Esophagus squamous epithelium (tissue), 5 donors: ENCODE results near the gene CPNE5. TPM values are rescaled to one million over a fixed set of nuclear protein-coding genes. Genes with fewer than 3 reads are reported as not detected.

Source experiments
- DNase-seq: peaks from one replicate; lab custom pipeline; 2025; lab: John Stamatoyannopoulos, UW
- H3K27ac ChIP-seq, 4 donors: fragments of 200-600 bp; sonication (generic); one replicate each; pipeline ENCODE4 v1.5.1; 2016 to 2019; ENCODE audit warnings: mild to moderate bottlenecking in 1 of 4
- H3K27me3 ChIP-seq, 4 donors: fragments of 200-600 bp; sonication (generic); 1 replicate in 3 of 4; 2 replicates in 1 of 4; pipeline versions ENCODE4 v1.5.1 to v1.6.0; 2017 to 2021; ENCODE audit warnings: antibody characterized with exemption in 1 of 4
- H3K36me3 ChIP-seq, 3 donors: fragments of 200-600 bp; sonication (generic); one replicate each; pipeline ENCODE4 v1.5.1; 2016 to 2019
- H3K4me1 ChIP-seq, 3 donors: fragments of 200-600 bp; sonication (generic); one replicate each; pipeline ENCODE4 v1.5.1; 2017 to 2019
- H3K4me3 ChIP-seq, 4 donors: fragments of 200-600 bp; sonication (generic); 1 replicate in 3 of 4; 2 replicates in 1 of 4; pipeline ENCODE4 v1.5.1; 2016 to 2019; ENCODE audit warnings: mild to moderate bottlenecking in 2 of 4, moderate library complexity in 1 of 4
- H3K9me3 ChIP-seq, 3 donors: fragments of 200-600 bp; sonication (generic); one replicate each; pipeline ENCODE4 v1.5.1; 2016 to 2019
- CTCF ChIP-seq, 6 experiments: fragments of 450-650 bp in 4 of 6; fragments of 200-600 bp in 2 of 6; sonication (generic) in 2 of 6; IDR thresholded peaks; one replicate each; pipeline ENCODE4 v1.5.1; 2016 to 2019; ENCODE audit warnings: antibody characterized with exemption in 6 of 6, mild to moderate bottlenecking in 4 of 6, moderate library complexity in 4 of 6
- POLR2A ChIP-seq, 4 donors: fragments of 450-650 bp; IDR thresholded peaks; one replicate each; pipeline ENCODE4 v1.6.1; 2017; ENCODE audit warnings: antibody characterized with exemption in 4 of 4, mild to moderate bottlenecking in 4 of 4, moderate library complexity in 3 of 4
- WGBS, 2 donors: methylation state at CpG; one replicate each; pipeline ENCODE4 v1.1.5; 2018; 5-methylcytosine and 5-hydroxymethylcytosine counted together
- intact Hi-C: fragments of 100-400 bp; cut with DNase I; formaldehyde crosslinking; loops from one replicate; pipeline ENCODE4 v1.15.0; 2022
- total RNA-seq, 4 donors: library from RNA; depleted of rRNA; stranded (reverse); fragments of >200 nt; gene quantifications; one replicate each; pipeline ENCODE4 v1.1.0, GENCODE V29; 2016
- donor health status: DM: yes; HTN: yes; CAD: no.

Gene CPNE5
- total RNA-seq, 4 donors from 2014 or later = 1.2 to 2.5 (median 1.5) TPM

GRCh38 chr6:36769183-36769675 is 70.0 kb downstream of the CPNE5 start:
- no peak for DNase-seq
- Histone ChIP-seq H3K9me3 (no peaks in the 10 kb centered on the region), H3K27ac (peak overlapping the region in 2 of 4 donors; percentile 50 to 56), H3K4me3 (no peak overlapping the region), H3K27me3 (no peaks in the 10 kb centered on the region), H3K36me3 (no peaks in the 10 kb centered on the region), H3K4me1 (peaks cover 0 to 38% (median 18%) of the 10 kb centered on the region in 3 donors)
- 68 to 69% methylated on average over 2 to 4 of the region's 7 CpGs for WGBS, 2 donors
- TF ChIP-seq POLR2A (IDR thresholded peaks at IDR 0.05) (no peak), CTCF (IDR thresholded peaks at IDR 0.05) (no peak)
- intact Hi-C loops = loop anchor here (5.0 to 10.0 kb wide), 2 partner anchors 78 to 436 kb away; no protein-coding TSS in a partner anchor

- 80 to 83% methylated on average over 10 of the region's 10 CpGs for whole genome bisulfite sequencing, 2 donors
- Histone ChIP-seq H3K4me1 (peaks cover 0 to 38% (median 18%) of the 10 kb centered on the region in 3 donors), H3K27ac (no peak overlapping the region), H3K36me3 (no peaks in the 10 kb centered on the region), H3K4me3 (no peak overlapping the region), H3K27me3 (no peaks in the 10 kb centered on the region), H3K9me3 (no peaks in the 10 kb centered on the region)
- DNase-seq = no peak
- TF ChIP-seq CTCF (IDR thresholded peaks at IDR 0.05) = peak in 1 of 6 experiments; percentile 1
- no peak for TF ChIP-seq POLR2A (IDR thresholded peaks at IDR 0.05)
- intact Hi-C loops = loop anchor here (5.0 to 10.0 kb wide), 2 partner anchors 81 to 438 kb away; no protein-coding TSS in a partner anchor
Measured at GRCh38 chr6:36766399-36766945, 72.8 kb downstream of the CPNE5 start.

- intact Hi-C loops = loop anchor here (5.0 to 10.0 kb wide), 2 partner anchors 82 to 439 kb away; no protein-coding TSS in a partner anchor
- no peak for DNase-seq
- no peaks in the 10 kb centered on the region for H3K36me3 ChIP-seq
- H3K4me3 ChIP-seq = no peak overlapping the region
- no peaks in the 10 kb centered on the region for H3K9me3 ChIP-seq
- peak overlapping the region in 1 of 4 donors; percentile 22 for H3K27ac ChIP-seq
- H3K27me3 ChIP-seq = no peaks in the 10 kb centered on the region
- TF ChIP-seq CTCF (IDR thresholded peaks at IDR 0.05) (peak; percentile 70 to 96 (median 92)), POLR2A (IDR thresholded peaks at IDR 0.05) (no peak)
- H3K4me1 ChIP-seq = peaks cover 0 to 38% (median 18%) of the 10 kb centered on the region in 3 donors
- WGBS, 2 donors = 15 to 55% methylated on average over 5 to 7 of the region's 17 CpGs
Measured at GRCh38 chr6:36765594-36766398, 73.4 kb downstream of the CPNE5 start.

GRCh38 chr6:36765190-36765589 is 74.1 kb downstream of the CPNE5 start:
- H3K36me3 ChIP-seq = no peaks in the 10 kb centered on the region
- WGBS, 2 donors = no CpG with 5 or more reads among the region's 10 CpGs
- no peaks in the 10 kb centered on the region for H3K27me3 ChIP-seq
- no peak overlapping the region for H3K27ac ChIP-seq
- no peak overlapping the region for H3K4me3 ChIP-seq
- no peak for DNase-seq
- intact Hi-C loops = loop anchor here (5.0 to 10.0 kb wide), 2 partner anchors 82 to 440 kb away; no protein-coding TSS in a partner anchor
- no peak for TF ChIP-seq POLR2A (IDR thresholded peaks at IDR 0.05)
- peaks cover 0 to 34% (median 18%) of the 10 kb centered on the region in 3 donors for H3K4me1 ChIP-seq
- H3K9me3 ChIP-seq = no peaks in the 10 kb centered on the region

GRCh38 chr6:36762123-36762522 is 77.1 kb downstream of the CPNE5 start:
- no peak overlapping the region for H3K27ac ChIP-seq

More at GRCh38 chr6:36762123-36762522, 77.1 kb downstream of the CPNE5 start:
- no peaks in the 10 kb centered on the region for H3K36me3 ChIP-seq
- no peak for DNase-seq
- intact Hi-C loops = loop anchor here (10.0 kb wide), 1 partner anchor 443 kb away; no protein-coding TSS in a partner anchor
- no peak for TF ChIP-seq CTCF (IDR thresholded peaks at IDR 0.05)
- TF ChIP-seq POLR2A (IDR thresholded peaks at IDR 0.05) = no peak
- H3K9me3 ChIP-seq = no peaks in the 10 kb centered on the region
- peaks cover 10 to 36% (median 13%) of the 10 kb centered on the region in 3 donors for H3K4me1 ChIP-seq
- WGBS, 2 donors = 88 to 93% methylated on average over 9 to 11 of the region's 11 CpGs
- H3K4me3 ChIP-seq = no peak overlapping the region
- no peaks in the 10 kb centered on the region for H3K27me3 ChIP-seq
